ENCODE data around the gene PRRG3.
"Not testable (repeated sequence)": the region's sequence is repeated elsewhere in the genome, so short reads cannot be mapped to it uniquely, and the experiment has no call there.

PRRG3 gene

DNA sequence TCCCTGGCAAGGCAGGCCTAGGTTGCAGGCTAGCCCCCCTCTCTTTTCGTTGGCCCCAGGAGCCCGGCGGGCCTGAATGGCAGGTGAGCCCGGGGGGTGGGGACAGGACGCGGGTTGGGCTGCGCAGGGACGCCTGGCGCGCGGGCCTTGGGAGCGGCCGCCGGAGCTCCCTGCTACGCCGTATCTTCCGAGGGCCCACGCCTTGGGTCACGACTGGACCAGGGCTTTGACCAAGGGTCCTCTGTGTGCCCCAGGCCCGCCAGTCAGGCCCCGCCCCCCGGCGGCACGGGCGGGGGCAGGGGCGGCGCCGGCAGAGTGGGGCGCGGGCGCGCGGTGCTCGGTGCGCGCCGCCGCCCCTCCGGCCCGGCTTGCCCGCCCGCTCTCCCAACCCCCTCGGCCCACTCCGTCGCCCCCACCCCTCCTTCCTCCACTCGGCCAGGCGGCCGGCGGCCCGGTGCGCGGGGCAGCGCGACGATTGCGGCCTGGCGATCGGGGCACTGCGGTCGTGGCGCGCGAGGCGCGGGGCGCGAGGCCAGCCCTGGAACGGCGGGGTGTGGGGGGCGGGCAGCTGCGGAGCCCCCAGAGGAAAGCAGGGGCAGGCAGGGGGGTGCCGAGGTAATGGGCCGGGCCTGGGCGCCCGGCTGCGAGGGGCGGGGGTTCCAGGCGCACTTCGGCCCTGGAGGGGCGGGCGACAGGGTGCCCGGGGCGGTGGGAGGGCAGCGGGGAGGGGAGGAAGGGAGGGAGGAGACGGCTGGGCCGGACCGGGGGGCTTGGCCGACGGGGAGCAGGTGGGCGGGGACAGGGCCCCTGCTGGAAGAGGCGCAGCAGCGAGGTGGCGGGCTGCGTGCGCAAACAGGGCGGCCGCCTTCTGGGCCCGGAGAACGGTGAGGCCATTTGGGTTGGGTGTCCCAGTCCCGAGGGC, at the start of gene PRRG3:
Gene PRRG3, plus strand, starts transcription at position 798 of the 922 bp plus-strand sequence. CDS start 3,357 bp downstream, outside the sequence.
- DNase-seq (ENCODE audit: low read depth, low spot score): no peak
- no peak within 1 kb of the TSS for H3K27ac ChIP-seq

DNA sequence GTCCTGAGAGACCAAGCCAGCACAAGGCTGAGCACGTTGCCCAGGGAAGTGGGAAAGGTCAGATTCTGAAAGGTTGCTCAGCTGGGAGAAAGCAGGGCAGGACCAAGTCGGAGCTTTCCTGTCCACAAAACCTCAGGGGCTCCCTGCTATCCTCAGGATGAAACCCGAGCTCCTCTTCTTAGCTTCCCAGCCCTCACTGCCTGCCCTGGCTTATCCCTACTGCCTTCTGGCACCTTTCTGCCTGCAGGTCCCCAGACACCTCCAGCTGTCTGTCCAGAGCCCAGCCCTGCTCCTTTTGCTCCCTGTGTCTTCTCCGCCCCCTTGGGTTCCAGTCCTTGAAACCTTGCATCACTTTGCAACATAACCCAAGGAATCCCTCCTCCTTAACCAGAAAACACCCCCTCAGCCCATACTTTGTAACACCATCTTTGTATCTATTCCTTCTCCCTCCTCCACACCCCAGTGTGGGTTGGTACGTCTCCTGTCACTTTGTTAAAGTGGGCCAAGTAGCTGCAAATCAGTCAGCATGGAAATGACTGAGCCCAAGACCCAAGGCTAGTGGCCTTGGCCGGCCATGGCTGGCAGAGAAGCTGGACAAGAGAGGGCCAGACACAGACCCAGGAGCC, 20.0 kb upstream of the PRRG3 start:
- no peak for DNase-seq (ENCODE audit: low read depth, low spot score)
- H3K27ac ChIP-seq: no peak overlapping the region

DNA sequence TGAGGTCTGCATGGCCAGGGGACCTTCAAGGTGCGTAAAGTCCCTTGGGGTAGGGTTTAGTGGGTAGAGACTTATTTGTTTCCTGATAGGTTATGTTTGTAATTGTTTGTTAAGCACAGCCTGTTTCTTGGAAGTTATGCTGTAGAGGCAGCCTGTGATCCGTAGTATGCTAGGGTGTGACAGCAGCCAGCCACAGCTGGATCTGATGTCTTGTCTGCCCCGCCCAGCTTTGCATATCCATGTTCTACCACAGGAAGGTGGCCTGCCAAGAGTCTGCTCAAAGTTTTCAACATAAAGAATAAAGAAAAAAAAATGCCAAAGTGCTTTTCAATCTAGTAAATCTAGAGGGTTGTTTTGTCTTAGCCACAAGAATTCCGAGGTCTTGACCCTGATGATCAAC, 19.1 kb upstream of the PRRG3 start:
- DNase-seq (ENCODE audit: low read depth, low spot score): no peak
- H3K27ac ChIP-seq: no peak overlapping the region

DNA sequence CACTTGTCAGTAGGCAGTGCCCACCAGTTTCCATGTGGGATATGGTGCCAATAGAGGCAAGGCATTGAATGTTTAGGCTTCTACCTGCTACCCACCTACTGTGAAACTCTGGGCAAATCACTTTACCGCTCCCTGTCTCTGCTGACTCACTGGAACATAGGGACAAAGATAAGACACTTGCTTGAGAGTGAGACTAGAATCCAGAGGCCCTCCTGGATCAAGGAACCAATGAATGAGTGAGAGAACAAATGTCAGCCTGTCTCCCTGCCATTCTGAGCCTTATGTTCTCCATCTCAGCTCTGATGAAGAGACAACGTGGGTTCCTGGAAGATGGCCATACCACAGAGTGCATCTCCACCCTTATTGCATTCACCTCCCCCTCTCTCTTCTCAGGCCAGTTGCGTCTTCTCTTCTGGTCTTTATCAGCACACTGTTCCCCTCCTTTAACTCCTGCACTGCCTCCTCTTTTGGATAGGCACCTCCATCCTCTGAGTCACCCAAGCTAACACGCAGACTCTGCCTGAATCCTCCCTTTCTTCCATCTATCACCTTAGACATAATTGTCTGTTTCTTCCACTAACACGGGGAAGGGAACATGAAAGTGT, 15.4 kb upstream of the PRRG3 start:
- H3K27ac ChIP-seq: no peak overlapping the region
- DNase-seq (ENCODE audit: low read depth, low spot score): no peak

DNA sequence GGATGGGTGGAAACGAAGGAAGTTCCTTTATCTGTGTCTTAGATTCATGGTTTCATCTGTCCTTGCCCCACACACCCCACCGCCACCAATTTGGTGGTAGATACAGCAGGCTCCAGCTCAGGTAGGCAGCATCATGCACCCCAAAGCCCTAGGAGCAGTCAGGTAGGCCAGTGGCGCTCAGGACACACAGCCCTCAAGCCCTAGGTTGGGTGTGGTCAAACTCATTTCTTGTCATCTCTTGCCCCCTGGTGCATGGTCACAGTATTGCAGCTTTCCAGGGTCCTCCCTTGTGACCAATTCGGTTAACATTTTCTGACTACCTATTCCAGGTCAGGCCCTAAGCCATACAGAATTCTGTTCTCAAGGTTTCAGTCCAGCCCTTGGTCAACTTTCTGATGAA, 14.5 kb upstream of the PRRG3 start:
- H3K27ac ChIP-seq: no peak overlapping the region
- peak; percentile 1 for DNase-seq (ENCODE audit: low read depth, low spot score)

DNA sequence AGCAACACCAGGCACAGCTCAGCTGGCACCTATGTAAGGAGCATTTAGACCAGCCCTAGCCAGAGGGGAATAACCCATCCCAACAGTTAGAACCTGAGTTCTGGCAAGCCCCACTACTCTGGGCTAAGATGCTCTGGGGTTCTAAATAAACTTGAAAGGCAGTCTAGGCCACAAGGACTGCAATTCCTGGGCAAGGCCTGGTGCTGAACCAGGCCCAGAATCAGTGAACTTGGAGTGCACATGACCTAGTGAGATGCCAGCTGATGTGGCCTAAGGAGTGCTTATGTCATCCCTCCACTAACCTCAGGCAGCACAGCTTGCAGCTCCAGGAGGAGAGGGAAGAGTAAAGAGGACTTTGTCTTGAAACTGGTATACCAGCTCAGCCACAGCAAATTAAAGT, 7.6 kb upstream of the PRRG3 start:
- DNase-seq (ENCODE audit: low read depth, low spot score): no peak
- no peak overlapping the region for H3K27ac ChIP-seq

DNA sequence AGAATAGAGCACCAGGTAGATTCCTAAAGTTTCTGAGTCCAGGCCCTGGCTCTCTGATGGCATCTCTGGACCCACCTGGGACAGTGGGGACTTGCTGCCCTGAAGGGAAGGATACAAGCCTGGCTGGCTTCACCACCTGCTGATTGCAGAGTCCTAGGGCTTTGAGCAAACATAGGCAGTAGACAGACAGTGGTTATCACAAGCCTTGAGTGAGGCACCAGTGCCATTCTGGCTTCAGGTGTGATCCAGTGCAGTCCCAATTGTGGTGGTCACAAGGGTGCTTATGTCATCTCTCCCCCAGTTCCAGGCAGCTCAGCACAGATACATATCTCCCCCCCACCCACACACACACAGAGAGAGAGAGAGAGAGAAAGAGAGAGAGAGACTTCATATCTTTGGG, 6.6 kb upstream of the PRRG3 start:
- DNase-seq (ENCODE audit: low read depth, low spot score): no peak

DNA sequence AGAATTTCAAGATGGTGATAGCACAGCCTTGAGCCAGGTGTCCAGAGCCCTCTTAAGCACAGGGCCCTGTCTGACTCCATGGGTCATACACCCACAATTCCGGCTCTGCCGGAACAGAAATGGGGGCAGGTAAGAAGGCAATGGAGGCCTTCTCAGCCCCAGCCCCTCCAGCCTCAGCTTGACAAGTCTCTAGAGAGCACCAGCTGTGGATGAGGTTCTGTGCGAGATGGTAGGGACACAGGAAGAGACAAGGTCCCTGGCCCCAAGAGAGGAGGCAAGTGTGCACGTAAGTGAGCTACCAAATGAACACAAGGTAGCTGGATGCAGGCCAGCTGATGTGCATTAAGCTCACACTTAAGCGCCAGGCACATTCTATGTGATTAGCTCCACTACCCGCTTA, 2.4 kb upstream of the PRRG3 start:
- H3K27ac ChIP-seq: no peak overlapping the region
- DNase-seq (ENCODE audit: low read depth, low spot score): no peak

More for the DNA sequence above, 6.6 kb upstream of the PRRG3 start:
- H3K27ac ChIP-seq: no peak overlapping the region

DNA sequence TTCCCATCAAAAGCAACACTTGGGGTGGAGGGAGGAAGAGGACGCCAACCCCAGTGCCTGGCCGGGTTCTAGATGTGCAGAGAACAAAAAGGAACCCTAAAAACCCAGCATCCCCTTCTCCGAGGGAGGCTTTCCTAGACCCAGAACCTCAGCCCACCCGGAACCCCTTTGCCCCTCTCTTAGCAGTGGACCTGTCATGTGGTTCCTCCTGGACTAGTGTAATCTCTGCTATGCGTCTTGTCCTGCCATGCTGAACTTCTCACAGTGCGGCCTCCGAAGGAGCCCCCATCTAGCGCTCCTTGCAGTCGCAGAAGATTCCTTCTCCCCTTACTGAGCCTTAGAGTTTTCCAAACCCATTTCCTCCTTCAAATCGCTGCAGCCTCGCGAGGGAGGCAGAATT, 1.1 kb upstream of the PRRG3 start:
- DNase-seq (ENCODE audit: low read depth, low spot score): no peak
- no peak overlapping the region for H3K27ac ChIP-seq

DNA sequence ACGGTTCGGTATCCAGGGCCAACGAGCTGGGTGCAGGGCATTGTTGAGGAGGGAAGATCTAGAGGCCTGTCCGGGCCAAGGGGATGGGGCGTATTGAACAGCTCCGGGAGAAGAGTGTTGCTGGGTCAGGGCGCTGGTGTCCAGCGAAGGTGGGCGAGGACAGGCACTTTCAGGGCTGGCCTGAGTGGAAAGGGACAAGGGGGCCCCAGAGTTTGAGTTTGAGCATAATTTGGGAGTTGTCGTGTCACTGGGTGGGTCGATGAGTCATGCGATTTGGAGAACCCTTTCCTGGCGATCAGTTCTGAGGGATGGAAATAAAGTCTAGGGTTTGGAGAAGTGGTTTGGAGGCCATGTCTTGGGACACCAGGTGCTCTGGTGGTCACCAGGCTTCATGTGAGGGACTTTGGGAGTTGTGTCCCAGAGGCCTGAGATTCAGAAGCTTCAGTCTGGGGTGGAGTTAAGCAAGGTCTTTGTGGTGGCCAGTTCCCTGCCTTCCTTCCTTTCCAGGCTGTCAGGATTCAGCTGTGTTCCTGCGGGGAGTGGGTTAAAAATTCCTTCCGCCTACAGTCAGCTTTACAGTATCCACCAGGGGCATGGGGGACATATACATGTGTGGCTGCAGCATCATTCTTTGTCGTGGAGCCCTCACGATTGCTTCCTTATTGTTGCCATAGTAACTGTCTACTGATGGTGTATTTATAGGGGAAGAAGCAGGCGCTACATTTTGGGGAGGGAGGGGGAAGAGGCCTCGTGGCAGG, 504 bp downstream of the PRRG3 start:
- H3K27ac ChIP-seq: no peak overlapping the region
- no peak for DNase-seq (ENCODE audit: low read depth, low spot score)

DNA sequence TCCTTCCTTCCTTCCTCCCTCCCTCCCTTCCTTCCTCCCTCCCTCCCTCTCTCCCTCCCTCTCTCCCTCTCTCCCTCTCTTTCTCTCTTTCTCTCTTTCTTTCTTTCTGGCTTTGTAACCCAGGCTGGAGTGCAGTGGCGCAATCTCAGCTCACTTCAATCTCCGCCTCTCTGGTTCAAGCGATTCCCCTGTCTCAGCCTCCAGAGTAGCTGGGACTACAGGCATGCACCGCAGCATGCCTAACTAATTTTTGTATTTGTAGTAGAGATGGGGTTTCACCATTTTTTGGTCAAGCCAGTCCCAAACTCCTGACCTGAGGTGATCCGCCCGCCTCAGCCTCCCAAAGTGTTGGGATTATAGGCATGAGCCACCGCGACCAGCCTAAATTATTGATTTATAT, 1.8 kb downstream of the PRRG3 start:
- DNase-seq (ENCODE audit: low read depth, low spot score); H3K27ac ChIP-seq: not testable (repeated sequence)

DNA sequence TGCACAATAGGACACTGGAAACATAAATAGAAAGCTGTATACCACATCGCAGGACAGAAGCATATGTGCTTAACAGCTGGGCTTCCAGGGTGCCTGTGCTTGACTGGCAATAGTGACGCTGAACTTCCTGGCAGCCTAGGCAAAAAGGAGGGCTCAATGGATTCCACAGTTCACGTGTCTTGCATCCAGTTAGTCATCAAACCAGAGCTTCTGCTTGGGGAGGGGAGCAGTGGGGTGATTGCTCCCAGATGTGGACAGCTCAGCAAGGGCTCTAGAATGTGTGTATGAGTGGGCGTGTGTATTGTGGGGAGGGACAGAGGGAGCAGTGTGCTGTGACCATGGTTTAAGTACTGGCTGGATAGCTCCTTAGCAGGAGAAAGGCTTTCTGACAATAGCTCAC, 2.3 kb downstream of the PRRG3 start:
- H3K27ac ChIP-seq: no peak overlapping the region
- no peak for DNase-seq (ENCODE audit: low read depth, low spot score)

DNA sequence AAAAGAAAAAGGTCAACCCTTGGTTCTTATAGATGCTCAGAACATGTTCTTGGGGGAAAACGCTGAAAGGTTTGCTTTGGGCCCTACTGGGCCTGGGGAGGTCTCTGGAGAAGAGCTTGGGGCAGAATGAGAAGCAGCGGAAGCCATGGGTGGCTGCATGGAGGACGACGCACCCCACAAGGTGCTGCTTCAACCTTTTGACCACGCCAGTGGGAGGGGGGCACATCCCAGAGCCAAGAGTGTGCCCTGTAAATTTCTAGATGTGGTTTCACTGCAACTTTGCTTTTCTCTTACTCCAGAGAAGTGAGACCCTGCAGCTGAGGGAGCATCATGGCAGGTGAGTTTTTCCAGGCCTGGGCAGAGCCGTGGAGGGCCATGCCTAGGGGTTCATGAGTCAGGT, 3.2 kb downstream of the PRRG3 start:
- DNase-seq (ENCODE audit: low read depth, low spot score): no peak

DNA sequence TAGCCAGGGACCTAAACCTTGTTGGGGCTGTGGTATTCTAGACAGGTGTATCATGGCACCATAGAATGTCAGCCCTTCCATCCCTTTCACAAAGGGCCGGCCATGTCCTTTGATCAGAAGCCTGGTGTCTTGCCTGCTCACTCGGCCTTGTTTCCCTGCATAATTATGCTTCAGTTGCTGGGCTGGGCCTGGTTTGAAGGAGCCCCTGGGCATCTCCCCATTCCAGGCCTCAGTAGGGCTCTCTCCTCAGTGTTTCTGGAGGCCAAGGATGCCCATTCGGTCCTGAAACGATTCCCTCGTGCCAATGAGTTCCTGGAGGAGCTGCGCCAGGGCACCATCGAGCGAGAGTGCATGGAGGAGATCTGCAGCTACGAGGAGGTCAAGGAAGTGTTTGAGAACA, 4.5 kb downstream of the PRRG3 start:
- DNase-seq (ENCODE audit: low read depth, low spot score): no peak
- no peak overlapping the region for H3K27ac ChIP-seq

More for the DNA sequence above, 3.2 kb downstream of the PRRG3 start:
- H3K27ac ChIP-seq: no peak overlapping the region

DNA sequence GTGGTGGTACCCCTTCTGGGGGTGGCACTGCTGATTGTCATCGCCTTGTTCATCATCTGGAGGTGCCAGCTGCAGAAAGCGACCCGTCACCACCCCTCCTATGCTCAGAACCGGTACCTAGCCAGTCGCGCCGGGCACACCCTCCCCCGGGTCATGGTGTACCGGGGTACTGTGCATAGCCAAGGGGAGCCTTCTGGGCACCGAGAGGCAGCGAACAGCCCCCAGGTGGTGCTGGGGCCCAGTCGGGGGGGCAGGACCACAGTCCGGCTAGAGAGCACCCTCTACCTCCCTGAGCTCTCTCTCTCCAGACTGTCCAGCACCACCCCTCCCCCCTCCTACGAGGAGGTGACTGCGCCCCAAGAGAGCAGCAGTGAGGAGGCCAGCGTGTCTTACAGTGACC, 5.3 kb downstream of the PRRG3 start:
- no peak for DNase-seq (ENCODE audit: low read depth, low spot score)
- H3K27ac ChIP-seq: no peak overlapping the region

DNA sequence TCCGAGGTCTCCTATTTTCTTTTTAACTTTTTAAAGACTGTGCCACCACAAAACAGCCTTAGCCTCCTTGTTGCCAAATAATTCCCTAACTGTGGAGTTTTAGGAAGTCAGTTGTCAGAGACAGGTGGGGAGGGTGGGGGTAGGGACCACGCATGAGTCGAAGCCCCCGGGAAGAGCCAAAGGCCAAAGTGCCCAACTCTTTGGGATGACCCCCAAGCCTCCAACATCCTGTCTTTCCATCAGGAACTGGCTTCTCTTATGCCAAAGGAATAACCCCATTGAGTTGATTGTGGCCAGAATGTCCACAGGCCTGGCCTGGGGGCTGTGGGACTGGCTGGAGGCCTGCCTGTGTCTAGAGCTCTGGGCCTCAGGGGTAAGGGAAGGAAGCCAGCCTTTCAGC, 5.8 kb downstream of the PRRG3 start:
- no peak overlapping the region for H3K27ac ChIP-seq
- DNase-seq (ENCODE audit: low read depth, low spot score): no peak

DNA sequence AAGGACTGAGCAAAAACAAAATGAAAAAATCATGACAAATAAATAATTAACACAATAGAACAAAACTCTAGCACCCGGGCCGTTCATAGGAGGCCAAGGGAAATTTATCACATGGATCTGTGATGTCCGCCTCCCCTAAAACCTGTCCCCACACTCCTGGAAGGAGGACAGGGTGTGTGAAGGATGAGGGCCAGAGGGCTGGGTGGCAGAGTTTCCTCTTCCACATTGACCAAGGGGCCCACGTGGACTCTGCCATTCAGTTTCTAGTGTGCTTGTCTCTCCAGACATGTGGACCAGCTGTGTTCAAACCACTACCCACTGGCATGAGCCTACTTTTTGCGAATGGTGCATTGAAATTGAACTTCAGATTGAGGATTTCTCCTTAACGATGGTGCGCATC, 6.3 kb downstream of the PRRG3 start:
- DNase-seq (ENCODE audit: low read depth, low spot score): no peak
- H3K27ac ChIP-seq: no peak overlapping the region

DNA sequence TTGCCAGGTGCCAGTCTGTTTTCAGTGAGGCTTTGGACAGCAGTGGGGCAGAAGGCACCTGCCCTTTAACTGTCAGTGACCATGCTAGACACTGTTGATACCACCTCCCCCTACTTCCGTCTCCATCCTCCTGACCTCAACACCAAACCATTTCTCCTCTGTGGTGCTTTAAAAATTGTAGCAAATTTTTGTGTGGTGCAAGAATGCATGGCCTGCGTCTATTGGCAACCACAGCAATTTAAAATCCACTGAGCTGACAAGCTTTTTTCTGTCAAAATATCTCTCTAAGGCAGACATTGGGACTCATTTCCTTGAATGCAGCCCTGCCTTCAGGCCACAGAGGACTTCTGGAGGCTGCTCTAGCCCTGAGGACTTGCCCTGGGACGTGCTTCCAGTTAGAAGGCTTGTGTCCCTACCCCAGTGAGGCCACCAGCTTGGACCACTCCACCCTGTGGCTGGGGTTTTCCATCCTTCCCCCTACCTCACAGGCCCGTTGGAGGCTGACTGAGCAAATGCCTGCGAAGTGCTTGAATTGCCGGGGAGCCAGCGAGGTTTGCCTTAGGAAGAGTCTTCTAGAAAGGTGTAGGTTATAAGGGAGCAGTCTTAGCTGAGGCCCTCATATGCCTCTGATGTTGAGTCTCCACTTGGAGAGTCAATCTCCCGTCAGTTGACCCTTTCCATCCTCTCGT, 6.9 kb downstream of the PRRG3 start:
- no peak for DNase-seq (ENCODE audit: low read depth, low spot score)
- no peak overlapping the region for H3K27ac ChIP-seq

DNA sequence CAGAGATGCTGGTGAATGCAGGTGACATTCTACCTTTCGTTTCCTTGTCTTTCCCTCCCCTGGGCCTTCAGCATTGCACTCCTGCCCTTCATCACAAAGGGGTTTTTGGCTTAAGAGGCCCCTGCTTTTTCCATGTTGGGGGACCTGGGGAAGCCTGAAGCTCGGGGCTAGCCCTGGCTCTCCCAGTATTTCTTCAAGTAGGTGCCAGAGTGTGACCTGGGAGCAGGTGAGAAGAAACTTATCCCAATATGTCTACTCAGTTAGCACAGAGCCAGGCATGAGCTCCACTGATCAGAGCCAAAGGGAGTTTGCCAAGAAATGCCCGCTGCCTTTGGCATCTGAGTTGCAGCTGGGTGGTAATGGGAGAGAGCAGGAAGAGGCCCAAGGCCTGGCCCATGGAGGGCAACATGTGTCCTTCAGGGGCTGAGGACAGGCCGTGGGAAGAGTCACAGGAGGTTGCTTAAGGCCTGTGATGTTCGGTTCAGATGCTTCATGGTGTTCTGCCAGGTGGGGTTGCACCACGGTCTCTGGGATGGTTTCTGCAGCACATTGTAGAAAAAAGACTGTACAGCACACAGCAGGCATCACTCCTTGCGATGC, 7.6 kb downstream of the PRRG3 start:
- DNase-seq (ENCODE audit: low read depth, low spot score): no peak
- H3K27ac ChIP-seq: no peak overlapping the region

DNA sequence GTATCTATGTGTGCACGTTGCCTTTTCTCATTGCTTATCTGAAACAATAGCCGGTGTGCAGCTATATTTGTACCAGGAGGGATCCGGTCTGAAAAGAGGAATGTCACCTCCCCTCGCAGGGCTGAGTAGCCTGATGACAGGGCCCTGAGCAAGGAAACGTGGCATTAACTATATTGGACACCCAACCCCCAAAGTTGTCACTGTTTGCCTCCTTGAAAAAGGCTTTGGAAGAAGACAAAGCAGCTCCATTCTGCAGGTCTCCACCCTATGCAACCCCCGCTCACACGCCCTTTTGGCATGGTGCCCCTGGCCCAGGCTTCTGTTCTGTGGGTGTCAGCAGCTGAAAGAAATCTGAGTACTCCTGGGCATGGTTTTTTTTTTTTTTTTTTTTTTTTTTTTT, 8.2 kb downstream of the PRRG3 start:
- no peak for DNase-seq (ENCODE audit: low read depth, low spot score)
- no peak overlapping the region for H3K27ac ChIP-seq

All from epithelial cell of prostate (primary cell).